Measurements from ENCODE around the gene USP3. TPM values are rescaled to one million over a fixed set of nuclear protein-coding genes. Genes with fewer than 3 reads are reported as not detected.

USP3 gene
- total and polyA plus RNA-seq, 2 of the 13 experiments (the other 11 are each of a cell fraction or from before 2014, with no cell fraction given): 14.3 to 61.2 TPM

DNA sequence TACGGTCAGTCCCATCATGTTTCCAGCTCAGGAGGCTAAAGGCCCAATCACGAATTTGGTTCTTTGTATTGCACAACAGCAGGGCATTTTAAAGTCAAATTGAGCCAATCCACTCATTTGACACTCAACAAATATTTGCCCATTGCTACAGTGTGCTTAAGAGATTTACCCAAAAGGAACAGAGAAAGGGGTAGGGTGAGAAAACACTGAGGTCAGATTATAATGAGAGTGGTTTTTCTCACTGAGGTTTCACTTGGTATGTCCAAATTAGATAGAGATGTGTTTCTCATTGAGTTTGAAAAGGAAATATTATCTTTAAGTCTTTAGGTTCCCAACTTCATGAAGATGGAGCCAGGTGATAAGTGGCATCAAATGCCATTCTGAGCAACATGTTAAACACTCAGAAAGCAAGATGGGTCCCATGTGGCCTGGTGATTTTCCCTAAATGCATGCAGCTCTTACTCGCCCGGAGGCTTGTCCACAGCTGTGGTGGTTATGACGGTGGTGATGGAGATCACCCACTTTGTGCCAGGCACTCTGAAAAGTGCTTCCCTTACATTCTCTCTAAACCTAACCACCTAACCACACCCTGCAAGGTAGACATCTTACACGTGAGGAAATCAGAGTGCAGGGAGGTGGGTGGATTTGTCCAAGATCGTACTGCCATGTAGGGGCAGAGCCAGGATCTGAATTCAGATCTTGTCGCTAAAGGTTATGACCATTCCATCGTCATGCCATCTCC lies 31.2 kb upstream of the USP3 start (continued):
- TF ChIP-seq DNMT3B (CRISPR knock-in tag; conservative IDR thresholded peaks at IDR 0.05) (no peak), NR2F6 (IDR thresholded peaks at IDR 0.05) (peak; percentile 92), NR2F6 (CRISPR knock-in tag; IDR thresholded peaks at IDR 0.05) (peak; percentile 91), ZFP36 (IDR thresholded peaks at IDR 0.05; ENCODE audit: borderline replicate concordance, low read depth, low read length, partially characterized antibody) (no peak), ZNF761 (CRISPR knock-in tag; conservative IDR thresholded peaks at IDR 0.05) (0 out of 2 replicates have a peak, but pooled peaks have one; percentile 14), NBN (conservative IDR thresholded peaks at IDR 0.05) (no peak), SOX5 (CRISPR knock-in tag; IDR thresholded peaks at IDR 0.05; ENCODE audit: borderline replicate concordance) (peak; percentile 88), SYNCRIP (IDR thresholded peaks at IDR 0.05; ENCODE audit: insufficient read depth, low read depth, low read length) (no peak), RBAK (CRISPR knock-in tag; IDR thresholded peaks at IDR 0.05) (no peak), CREM (IDR thresholded peaks at IDR 0.05) (peak; percentile 87), CREM (CRISPR knock-in tag; IDR thresholded peaks at IDR 0.05) (no peak), MTA1 (CRISPR knock-in tag; IDR thresholded peaks at IDR 0.05; ENCODE audit: borderline replicate concordance) (no peak), HMG20A (CRISPR knock-in tag; IDR thresholded peaks at IDR 0.05; ENCODE audit: borderline replicate concordance) (peak; percentile 91), ZSCAN12 (CRISPR knock-in tag; IDR thresholded peaks at IDR 0.05) (no peak), CHD4 (IDR thresholded peaks at IDR 0.05; ENCODE audit: borderline replicate concordance, low read length) (no peak; the same call in 1 of the 2 replicates), ZNF230 (CRISPR knock-in tag; IDR thresholded peaks at IDR 0.05) (no peak), ZNF564 (CRISPR knock-in tag; IDR thresholded peaks at IDR 0.05) (no peak)
- TF ChIP-seq, protein P1, sequence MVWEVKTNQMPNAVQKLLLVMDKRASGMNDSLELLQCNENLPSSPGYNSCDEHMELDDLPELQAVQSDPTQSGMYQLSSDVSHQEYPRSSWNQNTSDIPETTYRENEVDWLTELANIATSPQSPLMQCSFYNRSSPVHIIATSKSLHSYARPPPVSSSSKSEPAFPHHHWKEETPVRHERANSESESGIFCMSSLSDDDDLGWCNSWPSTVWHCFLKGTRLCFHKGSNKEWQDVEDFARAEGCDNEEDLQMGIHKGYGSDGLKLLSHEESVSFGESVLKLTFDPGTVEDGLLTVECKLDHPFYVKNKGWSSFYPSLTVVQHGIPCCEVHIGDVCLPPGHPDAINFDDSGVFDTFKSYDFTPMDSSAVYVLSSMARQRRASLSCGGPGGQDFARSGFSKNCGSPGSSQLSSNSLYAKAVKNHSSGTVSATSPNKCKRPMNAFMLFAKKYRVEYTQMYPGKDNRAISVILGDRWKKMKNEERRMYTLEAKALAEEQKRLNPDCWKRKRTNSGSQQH (CRISPR knock-in tag; IDR thresholded peaks at IDR 0.05; ENCODE audit: low read depth): no peak
- TF ChIP-seq, protein P2, sequence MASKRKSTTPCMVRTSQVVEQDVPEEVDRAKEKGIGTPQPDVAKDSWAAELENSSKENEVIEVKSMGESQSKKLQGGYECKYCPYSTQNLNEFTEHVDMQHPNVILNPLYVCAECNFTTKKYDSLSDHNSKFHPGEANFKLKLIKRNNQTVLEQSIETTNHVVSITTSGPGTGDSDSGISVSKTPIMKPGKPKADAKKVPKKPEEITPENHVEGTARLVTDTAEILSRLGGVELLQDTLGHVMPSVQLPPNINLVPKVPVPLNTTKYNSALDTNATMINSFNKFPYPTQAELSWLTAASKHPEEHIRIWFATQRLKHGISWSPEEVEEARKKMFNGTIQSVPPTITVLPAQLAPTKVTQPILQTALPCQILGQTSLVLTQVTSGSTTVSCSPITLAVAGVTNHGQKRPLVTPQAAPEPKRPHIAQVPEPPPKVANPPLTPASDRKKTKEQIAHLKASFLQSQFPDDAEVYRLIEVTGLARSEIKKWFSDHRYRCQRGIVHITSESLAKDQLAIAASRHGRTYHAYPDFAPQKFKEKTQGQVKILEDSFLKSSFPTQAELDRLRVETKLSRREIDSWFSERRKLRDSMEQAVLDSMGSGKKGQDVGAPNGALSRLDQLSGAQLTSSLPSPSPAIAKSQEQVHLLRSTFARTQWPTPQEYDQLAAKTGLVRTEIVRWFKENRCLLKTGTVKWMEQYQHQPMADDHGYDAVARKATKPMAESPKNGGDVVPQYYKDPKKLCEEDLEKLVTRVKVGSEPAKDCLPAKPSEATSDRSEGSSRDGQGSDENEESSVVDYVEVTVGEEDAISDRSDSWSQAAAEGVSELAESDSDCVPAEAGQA (IDR thresholded peaks at IDR 0.05; ENCODE audit: low read depth): no peak; the same call in 1 of the 2 replicates
- TF ChIP-seq, protein P2 (CRISPR knock-in tag; IDR thresholded peaks at IDR 0.05; ENCODE audit: borderline replicate concordance): no peak
- TF ChIP-seq, protein P3, sequence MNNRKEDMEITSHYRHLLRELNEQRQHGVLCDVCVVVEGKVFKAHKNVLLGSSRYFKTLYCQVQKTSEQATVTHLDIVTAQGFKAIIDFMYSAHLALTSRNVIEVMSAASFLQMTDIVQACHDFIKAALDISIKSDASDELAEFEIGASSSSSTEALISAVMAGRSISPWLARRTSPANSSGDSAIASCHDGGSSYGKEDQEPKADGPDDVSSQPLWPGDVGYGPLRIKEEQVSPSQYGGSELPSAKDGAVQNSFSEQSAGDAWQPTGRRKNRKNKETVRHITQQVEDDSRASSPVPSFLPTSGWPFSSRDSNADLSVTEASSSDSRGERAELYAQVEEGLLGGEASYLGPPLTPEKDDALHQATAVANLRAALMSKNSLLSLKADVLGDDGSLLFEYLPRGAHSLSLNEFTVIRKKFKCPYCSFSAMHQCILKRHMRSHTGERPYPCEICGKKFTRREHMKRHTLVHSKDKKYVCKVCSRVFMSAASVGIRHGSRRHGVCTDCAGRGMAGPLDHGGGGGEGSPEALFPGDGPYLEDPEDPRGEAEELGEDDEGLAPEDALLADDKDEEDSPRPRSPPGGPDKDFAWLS (CRISPR knock-in tag; IDR thresholded peaks at IDR 0.05; ENCODE audit: borderline replicate concordance): no peak
- TF ChIP-seq, protein P4, sequence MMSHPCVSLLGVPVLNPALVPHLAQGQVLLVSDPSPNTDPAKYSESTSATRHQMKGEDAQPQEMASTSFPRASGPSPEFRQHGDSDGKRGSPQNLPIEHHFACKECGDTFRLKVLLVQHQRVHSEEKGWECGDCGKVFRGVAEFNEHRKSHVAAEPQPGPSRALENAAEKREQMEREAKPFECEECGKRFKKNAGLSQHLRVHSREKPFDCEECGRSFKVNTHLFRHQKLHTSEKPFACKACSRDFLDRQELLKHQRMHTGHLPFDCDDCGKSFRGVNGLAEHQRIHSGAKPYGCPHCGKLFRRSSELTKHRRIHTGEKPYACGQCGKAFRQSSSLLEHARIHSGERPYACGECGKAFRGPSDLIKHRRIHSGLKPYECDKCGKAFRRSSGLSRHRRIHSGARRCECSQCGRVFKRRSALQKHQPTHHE (CRISPR knock-in tag; IDR thresholded peaks at IDR 0.05; ENCODE audit: borderline replicate concordance): no peak

Data from HepG2 (cell line).